Left renal cortex interstitium (tissue), 4 donors: ENCODE measurements around the gene OFD1. TPM values are rescaled to one million over a fixed set of nuclear protein-coding genes. Genes with fewer than 3 reads are reported as not detected.
"Not testable (repeated sequence)": the region's sequence is repeated elsewhere in the genome, so short reads cannot be mapped to it uniquely, and the experiment has no call there.

Experiments
- DNase-seq, 4 donors: peaks; one replicate each; pipeline ENCODE4 v3.0.0-alpha.2; 2013; ENCODE audit warnings: low read depth in 4 of 4, low spot score in 2 of 4, missing footprints in 1 of 4
- polyA plus RNA-seq, 4 donors: library from polyadenylated mRNA; unstranded; fragments of 120-200 nt; gene quantifications; one replicate each; pipeline ENCODE4 v1.2.1, GENCODE V29; 2013; ENCODE audit not compliant: insufficient read length in 4 of 4

The OFD1 gene
- polyA plus RNA-seq, 4 donors = 32.1 to 51.1 (median 44.3) TPM

GRCh38 chrX:13702111-13702789 lies 32.3 kb upstream of the OFD1 start:
- no peak for DNase-seq

- DNase-seq = no peak
Observed at GRCh38 chrX:13703135-13703534, 31.4 kb upstream of the OFD1 start.

GRCh38 chrX:13703589-13703988 lies 31.0 kb upstream of the OFD1 start:
- DNase-seq = no peak

GRCh38 chrX:13711141-13711540 lies 23.4 kb upstream of the OFD1 start:
- DNase-seq = no peak

- DNase-seq = no peak
Observed at GRCh38 chrX:13716455-13716854, 18.1 kb upstream of the OFD1 start.

GRCh38 chrX:13716905-13717304 lies 17.6 kb upstream of the OFD1 start:
- DNase-seq = no peak

GRCh38 chrX:13717700-13718472 lies 16.7 kb upstream of the OFD1 start:
- DNase-seq = no peak

GRCh38 chrX:13719192-13719856 lies 15.2 kb upstream of the OFD1 start:
- no peak for DNase-seq

GRCh38 chrX:13721371-13721770 lies 13.2 kb upstream of the OFD1 start:
- no peak for DNase-seq

GRCh38 chrX:13721819-13722519 lies 12.6 kb upstream of the OFD1 start:
- no peak for DNase-seq

GRCh38 chrX:13724878-13725277 lies 9.7 kb upstream of the OFD1 start:
- not testable (repeated sequence) for DNase-seq

GRCh38 chrX:13726583-13726982 lies 8.0 kb upstream of the OFD1 start:
- not testable (repeated sequence) for DNase-seq

GRCh38 chrX:13730523-13730922 lies 4.0 kb upstream of the OFD1 start:
- DNase-seq = not testable (repeated sequence)

- no peak for DNase-seq
Observed at GRCh38 chrX:13732246-13733067, 2.1 kb upstream of the OFD1 start.

- DNase-seq = no peak
Observed at GRCh38 chrX:13733506-13733905, 1.0 kb upstream of the OFD1 start.

GRCh38 chrX:13741695-13742094 lies 7.1 kb downstream of the OFD1 start:
- DNase-seq = no peak

GRCh38 chrX:13742397-13743176 lies 8.0 kb downstream of the OFD1 start:
- no peak for DNase-seq

GRCh38 chrX:13747836-13748235 lies 13.3 kb downstream of the OFD1 start:
- DNase-seq = no peak

- DNase-seq = no peak
Observed at GRCh38 chrX:13748486-13748885, 13.9 kb downstream of the OFD1 start.
